Measurements from ENCODE around the gene OMD.
"Not testable (repeated sequence)": the region's sequence is repeated elsewhere in the genome, so short reads cannot be mapped to it uniquely, and the experiment has no call there.

OMD gene, protein sequence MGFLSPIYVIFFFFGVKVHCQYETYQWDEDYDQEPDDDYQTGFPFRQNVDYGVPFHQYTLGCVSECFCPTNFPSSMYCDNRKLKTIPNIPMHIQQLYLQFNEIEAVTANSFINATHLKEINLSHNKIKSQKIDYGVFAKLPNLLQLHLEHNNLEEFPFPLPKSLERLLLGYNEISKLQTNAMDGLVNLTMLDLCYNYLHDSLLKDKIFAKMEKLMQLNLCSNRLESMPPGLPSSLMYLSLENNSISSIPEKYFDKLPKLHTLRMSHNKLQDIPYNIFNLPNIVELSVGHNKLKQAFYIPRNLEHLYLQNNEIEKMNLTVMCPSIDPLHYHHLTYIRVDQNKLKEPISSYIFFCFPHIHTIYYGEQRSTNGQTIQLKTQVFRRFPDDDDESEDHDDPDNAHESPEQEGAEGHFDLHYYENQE

DNA sequence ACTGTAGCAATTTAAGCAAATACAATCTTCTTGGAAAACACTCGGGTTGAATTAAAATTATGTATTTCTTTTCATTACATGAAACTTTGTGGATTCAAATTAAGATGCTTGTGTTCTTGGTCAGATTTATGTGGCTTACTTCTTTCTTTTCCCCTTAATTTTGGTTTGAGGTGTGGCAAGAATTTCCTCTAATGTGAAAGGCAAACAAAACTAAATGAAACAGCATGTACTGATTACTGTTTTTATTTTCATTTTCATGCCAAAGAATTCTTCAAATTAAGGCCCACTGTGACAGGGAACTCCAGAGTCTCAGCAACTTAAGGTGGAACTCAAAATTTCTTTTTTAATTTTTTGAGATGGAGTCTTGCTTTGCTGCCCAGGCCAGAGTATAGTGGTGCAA, at the start of gene OMD:
Gene OMD (minus strand): TSS at position 132 of the 400 bp plus-strand sequence. CDS start 6,913 bp downstream, outside the sequence.
- DNase-seq, result no peak

DNA sequence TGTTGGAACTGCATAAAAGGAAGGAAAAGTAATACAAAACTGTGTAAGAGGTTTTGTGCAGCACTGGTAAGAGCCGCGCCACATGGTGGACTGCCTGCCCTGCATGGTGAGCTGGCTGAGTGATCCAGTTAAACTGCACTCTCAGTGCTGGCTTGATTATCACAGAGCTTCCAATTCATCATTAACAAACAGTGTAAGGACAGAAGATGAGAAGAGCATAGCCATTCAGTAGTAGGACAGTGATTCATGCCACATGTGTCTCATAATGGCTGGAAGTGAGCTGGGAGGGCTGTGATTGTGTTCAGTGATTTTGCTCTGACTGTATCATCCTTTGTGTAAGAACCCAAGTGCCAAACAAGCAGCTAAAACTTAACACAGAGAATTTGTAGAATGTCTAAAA, 43.9 kb upstream of the OMD start:
- DNase-seq, result no peak

DNA sequence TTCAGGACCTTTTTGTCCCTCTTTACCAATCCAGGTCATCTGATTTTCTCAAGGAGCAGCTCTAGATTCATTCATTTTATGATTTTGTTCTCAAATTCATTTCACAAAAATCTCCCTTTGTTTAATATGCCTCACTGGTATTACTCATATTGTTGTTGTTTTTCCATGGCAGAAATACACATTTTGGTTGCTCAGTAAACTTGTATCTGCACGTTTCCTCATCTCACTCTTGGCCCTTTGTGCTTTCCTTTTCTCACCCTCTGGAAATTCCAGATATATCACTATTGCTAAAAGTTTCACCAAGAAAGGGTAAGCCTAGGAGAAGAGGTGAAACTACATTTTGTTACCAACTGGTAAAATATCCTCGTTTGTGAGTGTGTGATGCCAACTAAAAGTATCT, 43.2 kb upstream of the OMD start:
- DNase-seq, result no peak

DNA sequence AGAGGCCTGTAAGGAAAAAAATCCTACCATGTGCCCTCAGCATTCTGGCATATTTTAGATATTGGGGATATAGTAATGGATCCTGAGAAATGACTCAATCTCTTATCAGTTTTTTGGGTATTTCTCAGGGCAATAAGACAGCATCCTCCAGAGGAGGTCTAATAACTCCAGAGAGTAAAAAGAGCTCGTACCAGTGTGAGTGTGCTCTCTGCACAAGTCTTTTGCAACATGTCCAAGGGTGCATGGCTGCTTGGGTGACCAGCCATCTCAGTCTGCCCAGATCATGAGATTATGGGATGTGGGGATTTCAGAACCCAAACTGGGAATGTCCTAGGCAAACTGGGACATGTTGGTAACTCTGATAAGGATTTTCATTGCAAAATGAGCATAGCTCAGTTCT, 42.8 kb upstream of the OMD start:
- no peak for DNase-seq

DNA sequence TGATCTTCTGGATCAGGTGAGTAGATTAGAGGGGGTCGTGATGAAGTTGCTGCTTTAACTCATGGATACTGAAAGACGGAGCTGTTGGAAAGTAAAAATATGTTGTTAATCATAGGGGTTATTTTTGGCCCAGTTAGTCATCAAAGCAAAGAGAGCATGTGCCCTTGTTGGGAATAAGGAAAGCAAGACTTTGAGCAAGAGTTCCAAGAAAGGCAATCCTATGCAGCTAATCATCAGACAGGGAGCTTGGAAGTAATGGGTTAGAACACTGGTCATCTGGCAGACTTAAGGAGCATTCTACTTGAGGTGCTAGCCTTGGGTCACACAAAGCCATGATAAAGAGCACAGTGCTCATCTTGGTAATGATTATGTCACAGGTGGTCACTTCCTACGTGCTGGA, 39.7 kb upstream of the OMD start:
- DNase-seq, result no peak

DNA sequence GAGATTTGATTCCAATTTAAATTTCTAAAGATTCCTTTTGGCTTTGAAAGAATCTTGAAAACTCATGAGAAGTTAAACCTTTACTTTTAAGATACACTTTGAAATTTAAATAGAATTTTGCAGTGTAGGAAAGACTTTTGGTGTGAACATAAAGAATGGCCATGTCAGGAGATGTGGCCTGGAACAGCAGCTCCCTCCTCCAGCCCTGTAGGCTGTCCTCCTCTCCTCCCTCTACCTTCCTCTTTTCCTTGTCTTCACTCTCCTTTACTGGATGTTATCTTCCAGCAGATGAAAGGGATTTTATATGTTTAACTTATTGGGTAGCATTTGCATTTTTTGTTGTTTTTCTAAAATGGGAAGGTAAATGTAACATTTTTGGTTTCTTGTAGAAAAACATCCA, 39.1 kb upstream of the OMD start:
- no peak for DNase-seq

DNA sequence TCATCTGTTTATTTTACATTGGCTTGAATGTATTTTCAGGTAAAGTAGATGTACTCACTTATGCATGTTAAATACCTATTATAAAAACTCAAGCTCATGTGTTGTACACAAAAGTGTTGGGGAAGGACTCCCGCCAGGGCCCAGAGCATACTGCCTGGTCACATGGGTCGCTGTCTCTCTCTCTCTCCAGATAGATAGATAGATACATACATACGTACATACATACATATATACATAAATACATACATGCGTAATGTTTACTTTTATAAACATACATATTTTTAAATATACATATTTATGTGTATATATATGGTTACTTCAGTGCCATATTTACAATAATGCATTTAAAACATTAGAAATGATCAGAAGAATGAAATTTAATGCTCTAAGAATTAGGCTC, 33.3 kb upstream of the OMD start:
- DNase-seq, result no peak

DNA sequence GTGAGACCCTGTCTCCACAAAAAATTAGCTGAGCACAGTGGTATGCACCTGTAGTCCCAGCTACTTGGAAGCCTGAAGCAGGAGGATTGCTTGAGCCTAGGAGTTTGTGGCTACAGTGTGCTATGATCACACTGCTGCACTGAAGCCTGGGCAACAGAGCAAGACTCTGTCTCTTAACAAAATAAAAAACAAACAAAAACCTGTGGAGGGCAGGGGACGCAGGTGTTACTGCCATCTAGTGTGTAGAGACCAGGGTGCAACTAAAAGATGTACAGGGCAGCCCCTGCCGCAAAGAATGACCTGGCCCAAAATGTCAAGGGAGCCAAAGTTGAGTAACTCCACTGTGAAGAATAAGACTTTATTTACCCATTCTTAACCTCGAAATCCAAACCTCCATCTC, 30.9 kb upstream of the OMD start:
- no peak for DNase-seq

DNA sequence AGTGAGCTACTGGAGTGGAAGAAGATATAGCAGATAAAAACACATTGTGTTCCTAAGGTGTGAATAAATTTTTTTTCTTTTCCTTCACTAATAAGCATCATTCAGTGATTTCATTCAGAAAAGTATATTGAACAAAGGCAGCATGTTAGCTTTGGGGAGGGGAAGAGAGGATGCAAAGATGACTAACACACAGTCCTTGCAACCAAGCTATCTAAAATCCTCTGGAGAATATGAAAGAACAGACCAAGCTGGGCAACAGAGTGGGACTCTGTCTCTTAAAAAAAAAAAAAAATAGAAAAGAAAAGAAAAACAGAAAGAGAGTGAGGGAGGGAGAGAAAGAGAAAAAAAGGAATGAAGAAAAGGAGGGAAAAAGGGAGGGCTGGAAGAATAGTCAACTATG, 22.3 kb upstream of the OMD start:
- DNase-seq, result no peak

DNA sequence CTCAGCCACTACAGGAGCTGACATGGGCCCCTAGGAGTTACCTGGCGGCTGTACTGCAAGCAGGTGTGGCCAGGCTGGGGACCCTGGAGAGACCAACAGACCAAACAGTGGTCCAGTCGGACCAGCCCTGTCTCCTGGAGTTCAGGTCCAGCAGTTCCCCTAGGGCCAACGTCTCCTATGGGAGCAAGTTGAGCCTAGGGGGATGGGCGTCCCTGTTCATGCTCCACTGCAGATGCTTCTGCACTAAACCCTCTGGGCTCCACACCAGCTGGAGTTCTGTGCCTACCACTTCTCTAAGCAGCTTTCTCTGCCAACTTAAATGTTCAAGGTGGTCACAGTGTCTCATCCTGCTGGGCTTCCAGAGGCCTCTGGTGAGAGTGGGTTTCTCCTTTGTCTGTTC, 20.6 kb upstream of the OMD start:
- peak; percentile 55 for DNase-seq

DNA sequence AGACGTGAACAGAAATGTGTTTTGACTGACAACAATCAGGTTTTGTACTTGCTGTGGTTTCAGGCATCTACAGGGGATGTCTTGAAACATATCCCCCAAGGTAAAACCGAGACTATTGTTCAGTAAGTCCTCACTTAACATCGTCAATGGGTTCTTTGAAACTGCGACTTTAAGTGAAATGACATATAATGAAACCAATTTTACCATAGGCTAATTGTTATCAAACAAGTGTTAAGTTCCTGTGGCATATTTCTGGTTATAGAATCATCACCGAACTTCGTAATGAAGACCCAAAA, 16.4 kb upstream of the OMD start:
- no peak for DNase-seq

DNA sequence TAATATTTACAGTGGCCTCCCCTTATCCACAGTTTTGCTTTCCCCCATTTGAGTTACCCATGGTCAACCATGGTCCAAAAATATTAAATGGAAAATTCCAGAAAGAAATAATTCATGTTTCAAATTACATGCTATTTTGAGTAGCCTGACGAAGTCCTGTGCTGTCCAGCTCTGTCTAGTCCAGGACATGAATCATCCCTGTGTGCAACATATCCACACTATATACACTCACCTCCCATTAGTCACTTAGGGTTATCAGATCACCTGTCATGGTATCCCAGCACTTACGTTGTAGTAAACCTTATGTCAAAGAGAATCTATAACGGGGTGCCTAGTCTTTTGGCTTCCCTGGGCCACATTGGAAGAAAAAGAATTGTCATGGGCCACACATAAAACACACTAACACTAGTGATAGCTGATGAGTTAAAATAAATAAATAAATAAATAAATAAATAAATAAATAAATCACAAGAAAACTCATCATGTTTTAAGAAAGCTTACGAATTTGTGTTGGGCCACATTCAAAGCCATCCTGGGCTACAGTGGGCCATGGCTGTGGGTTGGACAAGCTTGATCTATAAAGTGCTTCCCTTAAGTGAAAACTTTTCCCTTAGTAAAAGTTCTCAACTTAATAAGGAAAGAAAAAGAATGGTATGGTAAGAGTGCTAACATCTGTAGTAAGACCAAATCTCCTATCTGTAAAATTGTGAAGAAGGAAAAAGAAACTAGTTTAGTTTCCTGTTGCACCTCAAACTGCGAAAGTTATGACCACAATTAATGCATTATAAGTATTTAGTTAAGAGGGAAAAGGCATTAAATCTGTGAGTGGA, 15.9 kb upstream of the OMD start:
- no peak for DNase-seq

DNA sequence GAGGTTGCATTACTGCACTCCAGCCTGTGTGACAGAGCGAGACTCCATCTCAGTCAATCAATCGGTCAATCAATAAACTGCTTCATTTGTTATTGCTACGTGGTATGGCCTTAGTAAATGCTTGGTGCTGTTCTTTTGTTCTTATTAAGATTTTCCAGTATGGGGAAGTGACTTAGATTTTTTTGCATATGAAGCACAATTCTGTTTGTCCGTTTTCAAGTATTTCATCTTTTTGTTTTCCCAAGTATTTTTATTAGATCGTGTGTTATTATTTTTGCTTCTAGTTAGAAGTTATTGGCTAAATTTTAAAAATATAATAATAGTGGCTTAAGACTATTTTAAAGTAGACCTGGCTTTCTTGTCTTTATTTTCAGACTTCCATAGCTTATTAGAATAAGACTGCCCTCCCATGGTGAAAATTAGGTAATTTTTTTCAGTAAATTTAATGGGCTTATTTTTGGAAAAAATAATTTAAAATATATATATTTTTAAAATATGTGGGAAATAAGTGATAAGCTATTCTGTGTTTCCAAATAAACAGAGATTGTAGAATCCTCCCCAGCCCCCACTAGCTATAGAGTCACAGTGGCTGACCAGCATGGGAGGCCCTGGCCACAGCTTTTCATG, 14.7 kb upstream of the OMD start:
- no peak for DNase-seq

DNA sequence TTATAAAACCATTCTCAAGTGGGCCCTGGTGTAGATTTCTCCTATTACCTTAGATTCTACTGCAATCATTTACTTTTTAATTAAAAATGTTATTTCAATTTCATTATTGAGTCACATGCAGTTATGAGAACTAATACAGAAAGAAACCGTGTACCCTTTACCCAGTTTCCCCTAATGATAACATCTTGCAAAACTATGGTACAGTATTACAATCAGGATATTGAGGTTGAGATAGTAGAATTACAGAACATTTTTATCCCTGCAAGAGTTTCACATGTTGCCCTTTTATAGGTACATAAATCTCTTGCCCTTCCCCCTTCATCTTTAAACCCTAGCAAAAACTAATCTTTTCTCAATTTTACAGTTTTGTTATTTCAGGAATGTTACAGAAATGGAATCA, 11.0 kb upstream of the OMD start:
- DNase-seq, result no peak

DNA sequence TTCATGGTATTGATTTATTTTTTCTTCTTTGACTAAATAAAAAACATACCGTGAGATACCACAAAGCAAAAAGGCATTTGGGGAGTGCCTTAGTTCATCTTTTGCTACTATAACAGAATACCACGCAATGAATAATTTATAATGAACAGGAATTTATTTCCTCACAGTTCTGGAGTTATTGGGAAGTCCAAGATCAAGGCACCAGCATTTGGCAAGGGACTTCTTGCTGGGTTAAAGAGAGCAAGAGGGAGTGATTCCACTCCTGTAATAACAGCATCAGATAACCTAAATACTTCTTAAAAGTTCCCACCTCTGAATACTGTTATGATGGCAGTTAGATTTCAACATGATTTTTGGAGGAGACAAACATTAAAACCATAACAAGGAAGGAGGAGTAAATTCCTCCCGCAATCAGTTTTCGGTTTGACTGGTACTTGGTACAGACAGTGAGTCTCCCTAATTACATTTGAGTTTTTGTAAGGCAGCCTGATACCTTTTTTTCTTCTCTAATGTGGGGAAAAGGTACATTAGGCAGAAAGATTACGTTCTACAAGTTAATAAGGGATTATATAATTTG, 8.8 kb upstream of the OMD start:
- no peak for DNase-seq

DNA sequence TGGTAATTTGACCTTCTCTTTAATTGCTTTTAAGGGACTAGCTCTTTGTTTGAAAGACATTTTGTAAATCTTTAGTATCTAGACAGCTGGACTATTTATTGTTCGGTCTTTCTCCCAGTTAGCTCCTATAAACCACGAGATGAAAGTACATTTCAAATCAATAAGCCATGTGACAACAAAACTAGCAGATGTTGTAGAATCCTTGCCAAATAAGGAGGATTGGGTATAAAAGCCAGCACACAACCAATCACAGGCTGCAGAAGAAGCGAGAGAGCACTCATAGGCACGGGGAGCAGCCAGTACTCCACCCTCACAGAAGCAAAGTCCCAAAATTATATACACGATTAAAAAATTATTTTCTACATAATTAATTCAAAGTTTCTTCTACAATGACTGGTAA, 8.1 kb upstream of the OMD start:
- no peak for DNase-seq

DNA sequence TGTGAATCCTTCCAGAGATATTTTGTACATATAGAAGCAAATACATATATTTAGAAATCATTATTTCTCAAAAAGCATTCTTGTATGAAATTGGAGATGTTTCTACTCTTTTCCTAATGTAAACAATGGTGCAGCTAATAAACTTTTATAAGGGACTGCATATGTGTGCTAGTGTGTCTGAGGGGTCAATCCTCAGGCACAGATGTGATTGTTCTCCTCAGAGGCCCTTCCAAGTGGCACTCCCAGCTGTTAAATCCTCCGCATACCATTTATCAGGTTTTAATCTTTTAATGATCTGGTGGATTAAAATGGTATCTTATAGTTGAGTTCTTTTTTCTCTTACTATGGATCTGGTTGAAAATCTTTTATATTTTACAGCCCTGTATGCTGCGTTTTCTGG, 5.6 kb upstream of the OMD start:
- DNase-seq, result no peak

DNA sequence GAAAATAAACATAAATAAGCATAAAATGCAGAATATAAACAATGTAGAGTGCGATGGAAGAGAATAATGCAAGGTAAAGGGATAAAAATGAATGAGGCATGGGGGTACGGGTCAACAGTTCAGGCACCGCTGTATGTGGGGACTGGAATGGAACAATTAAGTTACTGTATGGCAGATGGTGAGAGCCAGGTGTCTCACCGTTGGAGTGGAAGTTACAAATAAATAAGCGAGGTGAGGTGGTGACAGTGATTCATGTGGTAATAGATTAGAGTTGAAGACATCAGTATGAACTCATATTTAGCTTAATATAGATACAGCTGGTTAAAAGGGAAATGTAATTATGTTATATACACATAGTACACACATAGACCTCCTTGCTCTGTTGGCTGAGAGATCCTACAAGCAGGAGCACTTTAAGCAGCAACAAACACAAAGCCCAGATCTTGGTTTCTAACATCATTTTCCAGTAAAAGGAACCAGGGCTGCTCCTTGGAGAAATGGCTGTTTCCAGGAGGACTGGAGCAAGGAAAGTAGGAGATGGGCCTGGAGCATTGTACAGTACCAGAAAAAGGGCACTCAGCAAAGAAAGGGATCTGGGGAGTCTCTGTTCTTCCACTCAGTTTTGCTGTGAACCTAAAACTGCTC, 2.4 kb upstream of the OMD start:
- DNase-seq, result peak; percentile 50

DNA sequence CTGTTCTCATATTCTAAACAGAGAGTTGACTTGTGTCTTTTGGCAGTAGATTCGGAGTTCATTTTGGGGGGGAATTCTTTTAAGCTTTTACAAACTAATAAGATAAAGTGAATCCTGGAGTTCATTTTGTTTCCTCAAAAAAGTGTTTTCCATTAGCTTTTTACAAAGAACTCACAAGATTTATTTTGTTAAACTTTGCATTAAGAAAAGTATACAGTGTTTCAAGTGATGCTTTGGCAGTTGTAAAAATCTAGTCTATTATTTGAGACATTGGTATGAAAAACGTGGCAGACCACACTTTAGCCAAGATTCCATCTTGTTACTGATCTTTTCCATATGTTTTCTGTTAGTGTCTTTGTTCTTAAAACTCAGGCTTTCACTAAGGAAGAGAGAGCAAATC, 1.2 kb upstream of the OMD start:
- no peak for DNase-seq

DNA sequence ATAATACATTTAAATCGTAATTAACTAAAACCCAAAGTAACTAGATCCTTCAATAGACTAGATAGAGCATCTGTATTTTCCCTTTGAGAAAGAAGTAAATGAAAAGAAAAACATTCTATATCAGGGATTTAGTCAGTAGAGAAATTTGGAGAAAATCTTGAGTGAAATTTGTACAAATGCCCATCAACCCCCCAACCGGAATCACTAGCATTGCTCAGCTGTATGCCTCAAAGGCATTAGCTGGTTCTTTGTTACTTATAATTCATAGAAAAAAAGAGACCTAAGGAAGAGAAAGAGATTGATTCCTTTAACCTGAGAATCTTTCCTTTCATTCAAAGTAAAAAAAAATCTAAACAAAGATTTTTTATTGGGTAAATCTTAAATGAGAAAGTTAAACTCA, 659 bp downstream of the OMD start:
- no peak for DNase-seq

DNA sequence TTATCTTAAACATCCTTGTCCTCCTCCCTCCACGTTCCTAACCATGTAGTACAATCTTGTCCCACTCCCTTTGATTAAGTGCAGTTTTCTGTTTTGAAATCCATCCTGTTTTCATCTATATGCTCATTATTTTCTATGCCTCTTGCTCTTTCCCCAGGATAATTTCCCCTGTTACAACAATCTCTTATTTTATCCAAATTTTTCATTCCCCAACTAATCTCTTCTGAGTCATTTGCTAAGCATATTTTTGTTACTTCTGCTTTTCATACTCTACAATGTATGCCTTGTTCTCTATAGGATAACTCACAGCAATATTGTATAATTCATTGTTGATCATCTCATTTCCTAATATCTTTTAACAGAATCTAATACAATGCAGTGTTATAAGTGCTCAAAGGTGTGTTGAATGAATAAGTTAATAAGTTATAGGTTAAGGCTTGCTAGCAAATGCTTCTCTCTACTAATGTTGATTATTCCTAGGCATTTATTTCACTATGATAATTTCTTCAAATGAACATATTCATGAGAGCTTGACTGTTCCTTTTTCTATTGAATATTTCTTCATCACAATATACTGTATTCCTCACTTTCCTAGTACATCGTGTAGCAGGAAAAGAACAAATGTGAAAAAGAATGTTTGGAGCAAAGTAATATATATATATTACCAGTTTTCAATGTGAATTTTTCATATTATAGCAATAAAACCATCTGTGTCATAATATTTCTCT, 1.5 kb downstream of the OMD start:
- no peak for DNase-seq

DNA sequence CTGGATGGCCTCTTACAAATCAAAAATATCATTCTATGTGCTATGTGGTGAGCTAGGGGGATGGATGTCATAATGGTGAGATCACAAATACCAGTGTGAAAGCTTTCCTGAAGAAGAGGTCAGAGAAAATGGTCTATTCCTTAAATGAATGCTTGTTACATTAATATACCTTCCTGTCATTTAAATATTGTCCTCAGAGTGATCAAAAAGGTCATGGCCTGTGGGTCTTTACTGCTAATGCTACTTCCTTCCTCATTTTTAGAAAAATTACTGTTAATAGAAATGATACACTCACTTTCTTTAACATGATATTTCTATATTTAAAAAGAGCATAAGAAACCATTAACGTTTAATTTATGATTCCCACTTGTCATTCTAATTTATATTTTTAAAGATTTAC, 9.7 kb downstream of the OMD start:
- DNase-seq, result no peak

DNA sequence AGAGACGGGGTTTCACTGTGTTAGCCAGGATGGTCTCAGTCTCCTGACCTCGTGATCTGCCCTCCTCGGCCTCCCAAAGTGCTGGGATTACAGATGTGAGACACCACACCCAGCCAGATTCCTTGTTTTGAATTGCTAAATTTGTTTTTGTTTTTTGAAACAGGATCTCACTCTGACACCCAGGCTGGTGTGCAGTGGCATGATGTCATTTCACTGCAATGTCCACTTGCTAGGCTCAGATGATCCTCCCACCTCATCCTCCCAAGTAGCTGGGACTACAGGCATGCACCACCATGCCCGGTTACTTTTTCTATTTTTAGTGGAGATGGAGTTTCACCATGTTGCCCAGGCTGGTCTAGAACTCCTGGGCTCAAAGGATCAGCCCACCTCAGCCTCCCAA, 13.1 kb downstream of the OMD start:
- DNase-seq, result not testable (repeated sequence)

Measured in NCI-H1694 (cell line).